Measurements from ENCODE around the gene MARCHF10.

DNA sequence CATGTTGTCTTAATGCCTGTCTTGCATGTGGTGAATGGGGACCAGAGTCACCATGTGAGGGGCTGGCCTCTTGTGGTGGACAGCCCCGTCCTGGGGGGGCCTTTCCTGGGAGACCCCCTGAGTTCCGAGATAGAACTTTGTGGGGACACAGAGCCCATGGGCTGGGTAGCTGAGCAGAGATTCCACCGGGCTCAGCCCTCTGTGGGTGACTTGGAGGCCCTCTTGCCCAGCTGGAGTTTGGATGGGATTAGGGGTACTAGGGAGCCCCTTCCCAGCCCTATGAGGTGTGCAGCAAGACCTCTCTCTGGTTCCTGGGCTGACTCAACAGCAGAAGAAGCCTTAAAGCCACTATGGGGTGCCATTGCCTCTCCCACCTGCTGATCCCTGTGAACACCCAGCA lies 142.5 kb downstream of the MARCHF10 start:
- no peak for TF ChIP-seq EZH2phosphoT487 (IDR thresholded peaks at IDR 0.05; ENCODE audit: borderline replicate concordance)
- TF ChIP-seq, protein P1, sequence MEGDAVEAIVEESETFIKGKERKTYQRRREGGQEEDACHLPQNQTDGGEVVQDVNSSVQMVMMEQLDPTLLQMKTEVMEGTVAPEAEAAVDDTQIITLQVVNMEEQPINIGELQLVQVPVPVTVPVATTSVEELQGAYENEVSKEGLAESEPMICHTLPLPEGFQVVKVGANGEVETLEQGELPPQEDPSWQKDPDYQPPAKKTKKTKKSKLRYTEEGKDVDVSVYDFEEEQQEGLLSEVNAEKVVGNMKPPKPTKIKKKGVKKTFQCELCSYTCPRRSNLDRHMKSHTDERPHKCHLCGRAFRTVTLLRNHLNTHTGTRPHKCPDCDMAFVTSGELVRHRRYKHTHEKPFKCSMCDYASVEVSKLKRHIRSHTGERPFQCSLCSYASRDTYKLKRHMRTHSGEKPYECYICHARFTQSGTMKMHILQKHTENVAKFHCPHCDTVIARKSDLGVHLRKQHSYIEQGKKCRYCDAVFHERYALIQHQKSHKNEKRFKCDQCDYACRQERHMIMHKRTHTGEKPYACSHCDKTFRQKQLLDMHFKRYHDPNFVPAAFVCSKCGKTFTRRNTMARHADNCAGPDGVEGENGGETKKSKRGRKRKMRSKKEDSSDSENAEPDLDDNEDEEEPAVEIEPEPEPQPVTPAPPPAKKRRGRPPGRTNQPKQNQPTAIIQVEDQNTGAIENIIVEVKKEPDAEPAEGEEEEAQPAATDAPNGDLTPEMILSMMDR (conservative IDR thresholded peaks at IDR 0.05; ENCODE audit: low read length): no peak

Data from Loucy (cell line).